ENCODE data around the gene COG5.

DNA sequence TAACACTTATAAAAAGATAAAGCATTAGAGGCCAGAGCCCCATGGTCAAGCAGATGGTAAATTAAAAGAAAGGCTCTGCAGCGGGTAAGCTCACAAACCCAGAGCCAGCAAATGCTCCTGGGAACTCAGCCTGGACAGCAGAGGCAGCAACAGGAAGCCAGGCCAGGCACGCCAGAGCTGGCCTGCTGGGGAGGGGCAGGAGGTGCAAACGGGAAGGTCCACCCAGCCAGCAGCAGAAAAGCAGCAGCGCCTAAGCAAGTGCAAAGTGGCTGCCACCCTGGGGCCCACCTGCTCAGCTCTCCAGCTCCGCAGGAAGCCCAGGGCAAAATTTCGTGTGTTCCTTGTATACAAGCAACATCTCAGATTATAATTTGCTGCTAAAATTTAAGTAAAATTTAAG is 176.6 kb downstream of the COG5 start:
- TF ChIP-seq CTCF (IDR thresholded peaks at IDR 0.05; ENCODE audit: low read depth, low read length, poor library complexity, severe bottlenecking) (no peak), EZH2phosphoT487 (IDR thresholded peaks at IDR 0.05; ENCODE audit: borderline replicate concordance, low read length) (no peak)

Data from DOHH2 (cell line).